Muscle of leg (tissue), 16 donors: Measurements from ENCODE around the gene MLLT11. TPM values are rescaled to one million over a fixed set of nuclear protein-coding genes. Genes with fewer than 3 reads are reported as not detected.

Experiments used
- DNase-seq: peaks from one replicate; pipeline ENCODE4 v3.0.0; 2013
- H3K27ac ChIP-seq: one replicate; pipeline ENCODE4 v1.5.1; 2013; ENCODE audit warnings: mild to moderate bottlenecking, low read length, control low read depth
- H3K27me3 ChIP-seq: one replicate; pipeline ENCODE4 v1.6.1; 2013; ENCODE audit warnings: low read length; ENCODE audit not compliant: control insufficient read depth, insufficient read depth
- H3K36me3 ChIP-seq: one replicate; pipeline ENCODE4 v1.6.1; 2013; ENCODE audit warnings: low read length; ENCODE audit not compliant: control insufficient read depth, insufficient read depth
- H3K4me1 ChIP-seq: one replicate; pipeline ENCODE4 v1.6.1; 2013; ENCODE audit warnings: low read length; ENCODE audit not compliant: control insufficient read depth, insufficient read depth
- H3K4me3 ChIP-seq: one replicate; pipeline ENCODE4 v1.5.1; 2013; ENCODE audit warnings: low read length, control low read depth
- H3K9me3 ChIP-seq: replicated peaks from 2 replicates; pipeline ENCODE4 v1.6.1; 2013; ENCODE audit warnings: low read depth, low read length; ENCODE audit not compliant: control insufficient read depth
- WGBS: methylation state at CpG from one replicate; pipeline ENCODE4 v1.1.5; 2013; ENCODE audit warnings: missing lambda C conversion rate; ENCODE audit not compliant: insufficient coverage; 5-methylcytosine and 5-hydroxymethylcytosine counted together
- long read RNA-seq, 11 donors: transcript quantifications; one replicate each; lab custom pipeline, GENCODE V29; 2026
- polyA plus RNA-seq, 8 donors: library from polyadenylated mRNA; unstranded; fragments of 120-200 nt; gene quantifications; one replicate each; pipeline versions ENCODE4 v1.2.1 to v1.2.3, GENCODE V29; 2013; ENCODE audit warnings: inconsistent platforms in 1 of 8, low replicate concordance in 1 of 8; ENCODE audit not compliant: insufficient read length in 8 of 8, insufficient read depth in 1 of 8
- total RNA-seq: library from RNA; stranded (reverse); fragments of 120-200 nt; gene quantifications from one replicate; pipeline ENCODE4 v1.2.4, GENCODE V29; 2013

MLLT11 gene
- total RNA-seq: 5.5 TPM
- polyA plus RNA-seq: 10 to 100 TPM; 11.0 to 20.1 (median 15.2) TPM
- long read RNA-seq, donor 1, full-length matches to known transcripts: 7 of 7 reads
- long read RNA-seq, donor 1, partial matches to known transcripts: 0 of 7 reads
- long read RNA-seq, donor 1, other reads (novel, unspliced or antisense): 0 of 7 reads
- long read RNA-seq, donor 2, full-length matches to known transcripts: 3 of 3 reads
- long read RNA-seq, donor 2, partial matches to known transcripts: 0 of 3 reads
- long read RNA-seq, donor 2, other reads (novel, unspliced or antisense): 0 of 3 reads
- long read RNA-seq, donor 3, full-length matches to known transcripts: 19 of 58 reads
- long read RNA-seq, donor 3, partial matches to known transcripts: 13 of 58 reads
- long read RNA-seq, donor 3, other reads (novel, unspliced or antisense): 26 of 58 reads
- long read RNA-seq, donor 4, full-length matches to known transcripts: 15 of 15 reads
- long read RNA-seq, donor 4, partial matches to known transcripts: 0 of 15 reads
- long read RNA-seq, donor 4, other reads (novel, unspliced or antisense): 0 of 15 reads
- long read RNA-seq, donor 5, full-length matches to known transcripts: 54 of 54 reads
- long read RNA-seq, donor 5, partial matches to known transcripts: 0 of 54 reads
- long read RNA-seq, donor 5, other reads (novel, unspliced or antisense): 0 of 54 reads
- long read RNA-seq, donor 6, full-length matches to known transcripts: 30 of 30 reads
- long read RNA-seq, donor 6, partial matches to known transcripts: 0 of 30 reads
- long read RNA-seq, donor 6, other reads (novel, unspliced or antisense): 0 of 30 reads
- long read RNA-seq, donor 7, full-length matches to known transcripts: 46 of 46 reads
- long read RNA-seq, donor 7, partial matches to known transcripts: 0 of 46 reads
- long read RNA-seq, donor 7, other reads (novel, unspliced or antisense): 0 of 46 reads
- long read RNA-seq, donor 8, full-length matches to known transcripts: 21 of 21 reads
- long read RNA-seq, donor 8, partial matches to known transcripts: 0 of 21 reads
- long read RNA-seq, donor 8, other reads (novel, unspliced or antisense): 0 of 21 reads
- long read RNA-seq, donor 9, full-length matches to known transcripts: 24 of 39 reads
- long read RNA-seq, donor 9, partial matches to known transcripts: 15 of 39 reads
- long read RNA-seq, donor 9, other reads (novel, unspliced or antisense): 0 of 39 reads
- long read RNA-seq, donor 10, full-length matches to known transcripts: 28 of 28 reads
- long read RNA-seq, donor 10, partial matches to known transcripts: 0 of 28 reads
- long read RNA-seq, donor 10, other reads (novel, unspliced or antisense): 0 of 28 reads
- long read RNA-seq, donor 11, full-length matches to known transcripts: 17 of 32 reads
- long read RNA-seq, donor 11, partial matches to known transcripts: 15 of 32 reads
- long read RNA-seq, donor 11, other reads (novel, unspliced or antisense): 0 of 32 reads

- H3K36me3 ChIP-seq: peaks cover 19% of the 10 kb centered on the region
- peak within 1 kb of the TSS; percentile 98 for H3K4me3 ChIP-seq
- H3K9me3 ChIP-seq: no peaks in the 10 kb centered on the region
- DNase-seq: peak; percentile 95
- H3K27ac ChIP-seq: peak within 1 kb of the TSS; percentile 97
- WGBS: 0% methylated on average over 9 of the region's 15 CpGs
- no peaks in the 10 kb centered on the region for H3K27me3 ChIP-seq
- peaks cover 43% of the 10 kb centered on the region for H3K4me1 ChIP-seq
Observed at GRCh38 chr1:151060007-151060656, at the start of gene MLLT11. Gene MLLT11, plus strand, starts transcription at chr1:151060397. Its CDS starts 6,828 bp downstream, at chr1:151067225.

GRCh38 chr1:151011154-151011850 is 48.9 kb upstream of the MLLT11 start:
- peaks cover 3% of the 10 kb centered on the region for H3K36me3 ChIP-seq
- peaks cover 25% of the 10 kb centered on the region for H3K4me1 ChIP-seq
- H3K9me3 ChIP-seq: no peaks in the 10 kb centered on the region
- no peak overlapping the region for H3K4me3 ChIP-seq
- 100% methylated on average over 2 of the region's 4 CpGs for WGBS
- DNase-seq: no peak
- H3K27me3 ChIP-seq: no peaks in the 10 kb centered on the region
- H3K27ac ChIP-seq: no peak overlapping the region

- H3K27ac ChIP-seq: no peak overlapping the region
- H3K9me3 ChIP-seq: no peaks in the 10 kb centered on the region
- H3K4me1 ChIP-seq: peaks cover 13% of the 10 kb centered on the region
- H3K27me3 ChIP-seq: no peaks in the 10 kb centered on the region
- H3K4me3 ChIP-seq: no peak overlapping the region
- H3K36me3 ChIP-seq: peaks cover 6% of the 10 kb centered on the region
- DNase-seq: no peak
- 100% methylated on average over 8 of the region's 14 CpGs for WGBS
Observed at GRCh38 chr1:151012684-151013471, 47.3 kb upstream of the MLLT11 start.

GRCh38 chr1:151013518-151013917 is 46.7 kb upstream of the MLLT11 start:
- Histone ChIP-seq H3K36me3 (peaks cover 10% of the 10 kb centered on the region), H3K4me1 (peaks cover 9% of the 10 kb centered on the region), H3K9me3 (no peaks in the 10 kb centered on the region), H3K27ac (no peak overlapping the region), H3K27me3 (no peaks in the 10 kb centered on the region), H3K4me3 (no peak overlapping the region)
- no peak for DNase-seq
- WGBS: 67% methylated on average over 2 of the region's 2 CpGs

- Histone ChIP-seq H3K4me1 (peaks cover 9% of the 10 kb centered on the region), H3K27me3 (no peaks in the 10 kb centered on the region), H3K36me3 (peaks cover 34% of the 10 kb centered on the region), H3K9me3 (no peaks in the 10 kb centered on the region), H3K27ac (no peak overlapping the region), H3K4me3 (no peak overlapping the region)
- DNase-seq: peak; percentile 81
- WGBS: 20% methylated on average over 1 of the region's 6 CpGs
Observed at GRCh38 chr1:151024540-151025146, 35.6 kb upstream of the MLLT11 start.

- Histone ChIP-seq H3K4me1 (peaks cover 9% of the 10 kb centered on the region), H3K27me3 (no peaks in the 10 kb centered on the region), H3K9me3 (no peaks in the 10 kb centered on the region), H3K4me3 (no peak overlapping the region), H3K36me3 (peaks cover 48% of the 10 kb centered on the region), H3K27ac (no peak overlapping the region)
- DNase-seq: no peak
Observed at GRCh38 chr1:151026460-151026859, 33.7 kb upstream of the MLLT11 start.

GRCh38 chr1:151032164-151032563 is 28.0 kb upstream of the MLLT11 start:
- Histone ChIP-seq H3K9me3 (no peaks in the 10 kb centered on the region), H3K27ac (no peak overlapping the region), H3K4me3 (no peak overlapping the region), H3K4me1 (no peaks in the 10 kb centered on the region), H3K36me3 (peaks cover 66% of the 10 kb centered on the region), H3K27me3 (no peaks in the 10 kb centered on the region)
- WGBS: 100% methylated on average over 4 of the region's 8 CpGs
- no peak for DNase-seq

- DNase-seq: no peak
- H3K36me3 ChIP-seq: peaks cover 41% of the 10 kb centered on the region
- whole genome bisulfite sequencing: no CpG with 5 or more reads among the region's 3 CpGs
- H3K27me3 ChIP-seq: no peaks in the 10 kb centered on the region
- no peak overlapping the region for H3K4me3 ChIP-seq
- no peaks in the 10 kb centered on the region for H3K9me3 ChIP-seq
- no peak overlapping the region for H3K27ac ChIP-seq
- no peaks in the 10 kb centered on the region for H3K4me1 ChIP-seq
Observed at GRCh38 chr1:151035167-151035566, 25.0 kb upstream of the MLLT11 start.
